Midbrain (tissue), 1 donor: ENCODE results near the gene DNAJC8.

Experiments
- DNase-seq: peaks from one replicate; lab custom pipeline; 2025; lab: John Stamatoyannopoulos, UW

DNAJC8 gene

GRCh38 chr1:28172713-28173150 is 60.1 kb downstream of the DNAJC8 start:
- DNase-seq = peak; percentile 42

- DNase-seq = no peak
Observed at GRCh38 chr1:28171246-28171645, 61.6 kb downstream of the DNAJC8 start.

GRCh38 chr1:28170001-28170596 is 62.7 kb downstream of the DNAJC8 start:
- no peak for DNase-seq

- DNase-seq = peak; percentile 76
Observed at GRCh38 chr1:28163496-28164161, 69.2 kb downstream of the DNAJC8 start.

GRCh38 chr1:28162151-28162550 is 70.7 kb downstream of the DNAJC8 start:
- no peak for DNase-seq

- DNase-seq = no peak
Observed at GRCh38 chr1:28161751-28162150, 71.1 kb downstream of the DNAJC8 start.

- no peak for DNase-seq
Observed at GRCh38 chr1:28160782-28161266, 72.0 kb downstream of the DNAJC8 start.

GRCh38 chr1:28159680-28160079 is 73.1 kb downstream of the DNAJC8 start:
- no peak for DNase-seq

GRCh38 chr1:28159243-28159642 is 73.6 kb downstream of the DNAJC8 start:
- no peak for DNase-seq

GRCh38 chr1:28157894-28158293 is 74.9 kb downstream of the DNAJC8 start:
- no peak for DNase-seq

GRCh38 chr1:28156821-28157220 is 76.0 kb downstream of the DNAJC8 start:
- DNase-seq = no peak

- no peak for DNase-seq
Observed at GRCh38 chr1:28155628-28156027, 77.2 kb downstream of the DNAJC8 start.

- DNase-seq = no peak
Observed at GRCh38 chr1:28154078-28154594, 78.7 kb downstream of the DNAJC8 start.
